GM23338 (cell line): ENCODE data around the gene MYO5A.

ENCODE experiments used
- EZH2phosphoT487 ChIP-seq: fragments of 200-600 bp; sonication (generic); IDR thresholded peaks from one replicate; pipeline ENCODE4 v1.8.1; 2018; ENCODE audit warnings: antibody characterized with exemption; ENCODE audit not compliant: unreplicated experiment
- TF ChIP-seq, protein P1 (sequence below), 2 experiments: fragments of 200-600 bp in 1 of 2; sonication (generic) in 1 of 2; conservative IDR thresholded peaks; 2 replicates each; pipeline versions ENCODE4 v1.5.1 to v1.6.1; 2016 to 2017; ENCODE audit warnings: antibody characterized with exemption in 2 of 2, low read depth in 2 of 2, mild to moderate bottlenecking in 2 of 2, moderate library complexity in 1 of 2

DNA sequence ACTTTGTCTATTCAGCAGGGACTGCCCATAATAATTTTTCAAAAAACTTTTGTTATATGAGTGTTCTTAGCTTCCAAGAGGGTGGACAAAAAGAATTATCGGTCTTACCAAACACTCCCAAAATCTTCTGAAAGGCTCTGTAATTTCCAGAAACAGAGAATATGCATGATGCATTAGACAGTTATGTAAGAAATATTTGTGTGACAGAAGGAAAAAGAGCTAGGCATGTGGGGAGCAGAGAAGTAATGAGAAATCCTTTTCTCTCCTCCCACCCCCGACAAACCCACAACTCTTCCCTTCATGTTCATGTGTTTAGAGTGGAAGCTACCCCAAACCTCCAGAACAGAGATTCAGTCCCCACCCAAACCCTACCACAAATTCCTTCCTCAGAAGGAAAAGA is 86.8 kb downstream of the MYO5A start:
- TF ChIP-seq, protein P1, sequence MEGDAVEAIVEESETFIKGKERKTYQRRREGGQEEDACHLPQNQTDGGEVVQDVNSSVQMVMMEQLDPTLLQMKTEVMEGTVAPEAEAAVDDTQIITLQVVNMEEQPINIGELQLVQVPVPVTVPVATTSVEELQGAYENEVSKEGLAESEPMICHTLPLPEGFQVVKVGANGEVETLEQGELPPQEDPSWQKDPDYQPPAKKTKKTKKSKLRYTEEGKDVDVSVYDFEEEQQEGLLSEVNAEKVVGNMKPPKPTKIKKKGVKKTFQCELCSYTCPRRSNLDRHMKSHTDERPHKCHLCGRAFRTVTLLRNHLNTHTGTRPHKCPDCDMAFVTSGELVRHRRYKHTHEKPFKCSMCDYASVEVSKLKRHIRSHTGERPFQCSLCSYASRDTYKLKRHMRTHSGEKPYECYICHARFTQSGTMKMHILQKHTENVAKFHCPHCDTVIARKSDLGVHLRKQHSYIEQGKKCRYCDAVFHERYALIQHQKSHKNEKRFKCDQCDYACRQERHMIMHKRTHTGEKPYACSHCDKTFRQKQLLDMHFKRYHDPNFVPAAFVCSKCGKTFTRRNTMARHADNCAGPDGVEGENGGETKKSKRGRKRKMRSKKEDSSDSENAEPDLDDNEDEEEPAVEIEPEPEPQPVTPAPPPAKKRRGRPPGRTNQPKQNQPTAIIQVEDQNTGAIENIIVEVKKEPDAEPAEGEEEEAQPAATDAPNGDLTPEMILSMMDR (conservative IDR thresholded peaks at IDR 0.05; ENCODE audit: low read depth in 2 of 2) = no peak
- TF ChIP-seq EZH2phosphoT487 = no peak
